BE2C (cell line): ENCODE data around the gene PPP1R9B.
A peak's percentile ranks its signal among the peaks of the same experiment; 100 is the strongest.

Experiments
- DNase-seq: peaks from one replicate; pipeline ENCODE4 v3.0.0-alpha.2; 2020
- H3K27me3 ChIP-seq: fragments of 250-450 bp; sonication (Bioruptor Pico); 2 replicates; pipeline ENCODE4 v1.5.1; 2020; ENCODE audit warnings: mild to moderate bottlenecking
- H3K36me3 ChIP-seq: fragments of 250-450 bp; sonication (Bioruptor Pico); 2 replicates; pipeline ENCODE4 v1.5.1; 2020; ENCODE audit warnings: mild to moderate bottlenecking
- H3K4me1 ChIP-seq: fragments of 250-450 bp; sonication (Bioruptor Pico); 2 replicates; pipeline ENCODE4 v1.5.1; 2020
- H3K4me3 ChIP-seq: 2 replicates; pipeline ENCODE4 v1.5.1; 2011; ENCODE audit warnings: low read depth, low read length
- H3K9me3 ChIP-seq: fragments of 250-450 bp; sonication (Bioruptor Pico); 2 replicates; pipeline ENCODE4 v1.5.1; 2020
- CTCF ChIP-seq: IDR thresholded peaks from 2 replicates; pipeline ENCODE4 v1.5.1; 2012; ENCODE audit warnings: mild to moderate bottlenecking, low read depth, low read length

The PPP1R9B gene

DNA sequence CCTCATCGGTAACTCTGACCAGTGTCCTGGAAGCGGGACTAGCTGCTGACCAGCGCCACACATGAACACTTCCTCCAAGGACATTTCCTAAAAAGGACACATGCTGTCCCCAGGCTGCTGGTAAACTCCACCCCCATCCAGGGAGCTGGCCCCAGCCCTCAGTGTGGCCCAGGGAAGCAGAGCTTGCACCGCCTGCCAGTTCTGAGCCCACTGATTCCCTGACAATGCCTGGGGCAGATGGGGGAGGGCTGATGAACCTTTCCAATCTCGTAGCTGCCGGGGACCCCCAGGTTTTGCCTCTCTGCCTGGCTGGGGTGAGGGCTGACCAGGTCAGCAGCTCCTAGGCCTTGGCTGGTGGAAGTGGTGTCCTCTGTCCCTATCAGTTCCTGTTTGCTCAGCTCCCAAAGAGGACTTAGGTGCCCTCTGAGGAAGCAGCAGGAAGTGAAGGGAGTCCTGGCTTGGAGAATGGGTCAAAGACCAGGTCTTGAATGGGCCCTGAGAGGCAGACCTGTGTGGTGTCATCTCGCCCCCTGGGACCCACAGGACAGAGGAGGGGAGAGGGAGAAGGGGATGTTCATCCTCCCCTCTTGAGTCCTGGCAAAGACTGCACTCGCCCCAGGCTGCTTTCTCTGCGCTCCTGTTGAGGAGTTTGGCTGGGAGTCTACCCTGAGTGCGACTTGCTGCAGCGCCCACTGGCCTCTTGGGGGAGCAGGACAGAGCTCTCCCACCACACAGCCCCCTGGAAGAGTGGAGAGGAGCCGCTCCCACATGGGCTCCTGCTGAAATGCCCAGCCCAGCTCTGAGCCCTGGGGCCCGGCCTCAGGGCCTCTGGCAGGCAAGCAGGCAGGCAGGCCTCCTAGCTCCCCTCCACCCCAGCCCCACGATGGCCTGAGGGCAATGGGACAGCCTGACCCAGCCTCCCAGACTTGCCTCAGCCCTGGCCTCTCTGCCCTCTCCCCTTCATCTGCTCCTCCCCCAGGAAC, 38.5 kb downstream of the PPP1R9B start:
- Histone ChIP-seq H3K4me3 (no peak overlapping the region), H3K36me3 (no peaks in the 10 kb centered on the region; the same call in 1 of the 2 replicates), H3K9me3 (no peaks in the 10 kb centered on the region), H3K27me3 (no peaks in the 10 kb centered on the region), H3K4me1 (peaks cover 8% of the 10 kb centered on the region)
- TF ChIP-seq CTCF, result peak; percentile 20; the same call in 1 of the 2 replicates
- DNase-seq, result no peak

- no peak overlapping the region for H3K4me3 ChIP-seq
- no peaks in the 10 kb centered on the region for H3K9me3 ChIP-seq
- DNase-seq, result no peak
- no peaks in the 10 kb centered on the region; the same call in 1 of the 2 replicates for H3K36me3 ChIP-seq
- H3K27me3 ChIP-seq, result no peaks in the 10 kb centered on the region
- TF ChIP-seq CTCF, result no peak
- peaks cover 8% of the 10 kb centered on the region for H3K4me1 ChIP-seq
These were observed 39.7 kb downstream of the PPP1R9B start for GRCh38 chr17:50110591-50111349.

- no peaks in the 10 kb centered on the region; the same call in 1 of the 2 replicates for H3K36me3 ChIP-seq
- H3K9me3 ChIP-seq, result no peaks in the 10 kb centered on the region
- TF ChIP-seq CTCF, result no peak
- DNase-seq, result no peak
- no peak overlapping the region for H3K4me3 ChIP-seq
- H3K4me1 ChIP-seq, result peaks cover 8% of the 10 kb centered on the region
- no peaks in the 10 kb centered on the region for H3K27me3 ChIP-seq
These were observed 40.7 kb downstream of the PPP1R9B start for GRCh38 chr17:50109785-50110184.

DNA sequence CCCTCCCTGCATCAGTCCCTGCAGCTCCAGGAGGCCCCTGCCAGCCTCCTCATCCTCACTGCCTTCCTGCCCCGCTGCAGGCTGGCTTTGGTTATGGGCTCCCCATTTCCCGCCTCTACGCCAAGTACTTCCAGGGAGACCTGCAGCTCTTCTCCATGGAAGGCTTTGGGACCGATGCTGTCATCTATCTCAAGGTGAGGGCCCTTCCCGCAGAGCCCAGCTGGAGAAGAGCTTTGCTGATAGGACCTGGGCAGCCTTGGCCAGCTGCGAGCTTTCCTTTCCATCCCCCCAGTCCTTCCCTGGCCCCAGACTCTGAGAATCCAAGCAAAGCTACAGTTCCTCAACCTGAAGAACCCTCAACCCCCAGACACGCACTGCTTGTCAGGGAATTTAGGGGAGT, 41.3 kb downstream of the PPP1R9B start:
- no peak overlapping the region for H3K4me3 ChIP-seq
- no peaks in the 10 kb centered on the region for H3K9me3 ChIP-seq
- TF ChIP-seq CTCF, result no peak
- no peaks in the 10 kb centered on the region for H3K27me3 ChIP-seq
- H3K36me3 ChIP-seq, result no peaks in the 10 kb centered on the region; the same call in 1 of the 2 replicates
- no peak for DNase-seq
- H3K4me1 ChIP-seq, result peaks cover 8% of the 10 kb centered on the region

DNA sequence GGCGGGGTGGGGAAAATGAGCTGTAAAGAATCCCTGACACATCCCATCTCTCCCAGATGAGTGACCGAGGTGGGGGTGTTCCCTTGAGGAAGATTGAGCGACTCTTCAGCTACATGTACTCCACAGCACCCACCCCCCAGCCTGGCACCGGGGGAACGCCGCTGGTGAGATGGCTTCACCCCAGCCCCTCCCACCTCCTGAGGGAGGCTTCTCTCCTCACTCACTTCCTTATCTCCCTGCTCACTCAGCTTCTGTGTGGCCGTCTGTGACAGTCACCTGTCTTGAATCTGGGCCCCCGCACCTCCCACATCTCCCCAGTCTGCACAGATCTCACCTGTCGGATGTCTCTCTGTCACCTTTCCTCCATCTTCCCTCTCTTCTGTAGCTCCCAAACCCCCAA, 41.9 kb downstream of the PPP1R9B start:
- Histone ChIP-seq H3K9me3 (no peaks in the 10 kb centered on the region), H3K4me1 (peaks cover 8% of the 10 kb centered on the region), H3K27me3 (no peaks in the 10 kb centered on the region), H3K36me3 (no peaks in the 10 kb centered on the region; the same call in 1 of the 2 replicates), H3K4me3 (no peak overlapping the region)
- no peak for TF ChIP-seq CTCF
- DNase-seq, result no peak
